Prostate gland (tissue), 2 donors: Measurements from ENCODE around the gene PPFIBP2.

Source experiments
- POLR2AphosphoS5 ChIP-seq: sonication (generic); formaldehyde crosslinking; IDR thresholded peaks from one replicate; pipeline ENCODE4 v1.6.1; 2017; ENCODE audit warnings: antibody characterized with exemption
- TF ChIP-seq, protein P1 (sequence below), 4 experiments: fragments of 200-600 bp in 2 of 4; fragments of 450-650 bp in 2 of 4; sonication (generic) in 2 of 4; IDR thresholded peaks; 1 replicate in 3 of 4; 2 replicates in 1 of 4; pipeline ENCODE4 v1.5.1; 2016 to 2019; ENCODE audit warnings: antibody characterized with exemption in 4 of 4, mild to moderate bottlenecking in 2 of 4, moderate library complexity in 2 of 4

DNA sequence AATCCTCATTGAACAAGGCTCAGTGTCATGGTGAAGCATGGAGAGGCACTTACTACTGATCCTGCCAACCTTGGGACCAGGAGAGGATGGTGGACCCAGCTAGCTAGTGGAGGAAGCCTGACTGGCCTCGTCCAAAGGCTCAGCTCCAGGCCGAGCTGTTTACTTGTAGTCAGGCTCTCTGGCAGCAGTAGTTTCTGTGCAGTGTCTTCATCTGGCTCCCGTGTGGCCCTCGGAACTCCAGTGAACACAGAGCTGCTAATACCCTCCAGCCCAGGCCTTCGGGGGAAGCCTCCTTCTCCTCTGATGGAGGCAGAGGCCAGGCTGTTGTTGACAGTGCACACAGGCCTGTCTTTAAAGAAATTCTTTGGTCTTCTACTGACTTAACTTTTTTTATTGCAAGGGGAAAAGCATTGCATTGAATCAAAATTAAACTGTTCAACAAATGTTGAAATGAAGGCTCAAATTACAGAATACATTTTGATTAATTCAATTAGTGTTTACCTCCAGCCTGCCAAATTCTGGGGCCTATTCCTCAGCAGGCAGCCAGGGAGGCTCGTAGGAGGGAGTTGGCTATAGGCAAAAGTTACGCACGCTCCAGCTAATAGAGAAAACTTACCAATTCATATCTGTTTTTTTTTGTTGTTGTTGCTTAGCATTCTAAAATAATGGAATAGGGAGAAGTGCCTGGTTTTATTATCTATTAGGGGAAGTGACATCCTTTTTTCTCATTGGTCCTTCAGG is 18.8 kb downstream of the PPFIBP2 start:
- TF ChIP-seq, protein P1, sequence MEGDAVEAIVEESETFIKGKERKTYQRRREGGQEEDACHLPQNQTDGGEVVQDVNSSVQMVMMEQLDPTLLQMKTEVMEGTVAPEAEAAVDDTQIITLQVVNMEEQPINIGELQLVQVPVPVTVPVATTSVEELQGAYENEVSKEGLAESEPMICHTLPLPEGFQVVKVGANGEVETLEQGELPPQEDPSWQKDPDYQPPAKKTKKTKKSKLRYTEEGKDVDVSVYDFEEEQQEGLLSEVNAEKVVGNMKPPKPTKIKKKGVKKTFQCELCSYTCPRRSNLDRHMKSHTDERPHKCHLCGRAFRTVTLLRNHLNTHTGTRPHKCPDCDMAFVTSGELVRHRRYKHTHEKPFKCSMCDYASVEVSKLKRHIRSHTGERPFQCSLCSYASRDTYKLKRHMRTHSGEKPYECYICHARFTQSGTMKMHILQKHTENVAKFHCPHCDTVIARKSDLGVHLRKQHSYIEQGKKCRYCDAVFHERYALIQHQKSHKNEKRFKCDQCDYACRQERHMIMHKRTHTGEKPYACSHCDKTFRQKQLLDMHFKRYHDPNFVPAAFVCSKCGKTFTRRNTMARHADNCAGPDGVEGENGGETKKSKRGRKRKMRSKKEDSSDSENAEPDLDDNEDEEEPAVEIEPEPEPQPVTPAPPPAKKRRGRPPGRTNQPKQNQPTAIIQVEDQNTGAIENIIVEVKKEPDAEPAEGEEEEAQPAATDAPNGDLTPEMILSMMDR (IDR thresholded peaks at IDR 0.05) = no peak
- no peak for TF ChIP-seq POLR2AphosphoS5
